SK-N-MC (cell line): Measurements from ENCODE around the gene TOX2.
A peak's percentile ranks its signal among the peaks of the same experiment; 100 is the strongest.

ENCODE experiments used
- DNase-seq: peaks from one replicate; pipeline ENCODE4 v3.0.0-alpha.2; 2011; ENCODE audit warnings: low read depth, low spot score
- H3K27ac ChIP-seq: fragments of 200-600 bp; sonication (generic); 2 replicates; pipeline ENCODE4 v1.5.1; 2016; ENCODE audit warnings: mixed run types
- H3K36me3 ChIP-seq: fragments of 200-600 bp; sonication (generic); 2 replicates; pipeline ENCODE4 v1.6.1; 2017; ENCODE audit warnings: antibody characterized with exemption, low read length, mixed read lengths; ENCODE audit not compliant: insufficient read depth
- H3K4me3 ChIP-seq: fragments of 200-600 bp; sonication (generic); 2 replicates; pipeline ENCODE4 v1.5.1; 2016
- H3K9ac ChIP-seq: fragments of 200-600 bp; sonication (generic); 2 replicates; pipeline ENCODE4 v1.8.0; 2017; ENCODE audit warnings: mixed run types, mixed read lengths; ENCODE audit not compliant: insufficient read length
- H3K9me3 ChIP-seq: fragments of 200-600 bp; sonication (generic); 2 replicates; pipeline ENCODE4 v1.6.1; 2017; ENCODE audit warnings: low read depth, mild to moderate bottlenecking, antibody characterized with exemption, low read length, moderate library complexity, mixed read lengths
- EZH2 ChIP-seq: fragments of 200-600 bp; sonication (generic); IDR thresholded peaks from one replicate; pipeline ENCODE4 v1.6.1; 2017; ENCODE audit warnings: antibody characterized with exemption
- FOXP2 ChIP-seq: optimal IDR thresholded peaks from 2 replicates; pipeline ENCODE3; 2011; ENCODE audit warnings: mild to moderate bottlenecking, moderate library complexity; ENCODE audit not compliant: insufficient read depth; ENCODE audit errors: extremely low read length, control extremely low read depth
- POLR2AphosphoS5 ChIP-seq: IDR thresholded peaks from 2 replicates; pipeline ENCODE4 v1.6.1; 2012; ENCODE audit warnings: mild to moderate bottlenecking, low read depth, low read length, borderline replicate concordance

Gene TOX2

GRCh38 chr20:44079291-44079690 is 164.6 kb downstream of the TOX2 start:
- no peak for DNase-seq
- Histone ChIP-seq H3K4me3 (no peak overlapping the region), H3K27ac (no peak overlapping the region), H3K9ac (no peak overlapping the region), H3K9me3 (no peaks in the 10 kb centered on the region), H3K36me3 (no peaks in the 10 kb centered on the region)
- TF ChIP-seq FOXP2, result no peak
- no peak for TF ChIP-seq POLR2AphosphoS5
- TF ChIP-seq EZH2, result no peak

- H3K9ac ChIP-seq, result no peak overlapping the region
- no peaks in the 10 kb centered on the region for H3K36me3 ChIP-seq
- H3K9me3 ChIP-seq, result no peaks in the 10 kb centered on the region
- H3K4me3 ChIP-seq, result no peak overlapping the region
- DNase-seq, result no peak
- peak overlapping the region; percentile 58; the same call in 1 of the 2 replicates for H3K27ac ChIP-seq
- TF ChIP-seq POLR2AphosphoS5 (no peak), FOXP2 (no peak), EZH2 (no peak)
Measured at GRCh38 chr20:44080064-44080463, 165.4 kb downstream of the TOX2 start.

GRCh38 chr20:44080646-44081267 is 166.1 kb downstream of the TOX2 start:
- DNase-seq, result peak; percentile 63
- Histone ChIP-seq H3K4me3 (no peak overlapping the region), H3K36me3 (no peaks in the 10 kb centered on the region), H3K27ac (peak overlapping the region; percentile 64; the same call in 1 of the 2 replicates), H3K9ac (no peak overlapping the region), H3K9me3 (no peaks in the 10 kb centered on the region)
- TF ChIP-seq POLR2AphosphoS5 (no peak), EZH2 (no peak)

GRCh38 chr20:44081476-44081875 is 166.8 kb downstream of the TOX2 start:
- Histone ChIP-seq H3K36me3 (no peaks in the 10 kb centered on the region), H3K27ac (peak overlapping the region; percentile 64; the same call in 1 of the 2 replicates), H3K4me3 (no peak overlapping the region), H3K9ac (no peak overlapping the region), H3K9me3 (no peaks in the 10 kb centered on the region)
- no peak for DNase-seq
- TF ChIP-seq EZH2 (no peak), FOXP2 (no peak), POLR2AphosphoS5 (no peak)

GRCh38 chr20:44081888-44082287 is 167.2 kb downstream of the TOX2 start:
- Histone ChIP-seq H3K9me3 (no peaks in the 10 kb centered on the region), H3K27ac (no peak overlapping the region), H3K4me3 (no peak overlapping the region), H3K36me3 (no peaks in the 10 kb centered on the region), H3K9ac (no peak overlapping the region)
- no peak for TF ChIP-seq POLR2AphosphoS5
- TF ChIP-seq EZH2, result no peak
- no peak for DNase-seq

GRCh38 chr20:44083220-44083933 is 168.7 kb downstream of the TOX2 start:
- H3K9ac ChIP-seq, result no peak overlapping the region
- TF ChIP-seq POLR2AphosphoS5, result no peak
- TF ChIP-seq FOXP2, result no peak
- TF ChIP-seq EZH2, result no peak
- no peaks in the 10 kb centered on the region for H3K9me3 ChIP-seq
- no peak overlapping the region for H3K4me3 ChIP-seq
- H3K27ac ChIP-seq, result peak overlapping the region; percentile 33; the same call in 1 of the 2 replicates
- DNase-seq, result no peak
- H3K36me3 ChIP-seq, result no peaks in the 10 kb centered on the region

- H3K4me3 ChIP-seq, result no peak overlapping the region
- no peaks in the 10 kb centered on the region for H3K9me3 ChIP-seq
- DNase-seq, result no peak
- no peak overlapping the region for H3K27ac ChIP-seq
- H3K36me3 ChIP-seq, result no peaks in the 10 kb centered on the region
- no peak for TF ChIP-seq FOXP2
- no peak for TF ChIP-seq POLR2AphosphoS5
- TF ChIP-seq EZH2, result no peak
- no peak overlapping the region for H3K9ac ChIP-seq
Measured at GRCh38 chr20:44084439-44084838, 169.8 kb downstream of the TOX2 start.

GRCh38 chr20:44084891-44085290 is 170.2 kb downstream of the TOX2 start:
- Histone ChIP-seq H3K9me3 (no peaks in the 10 kb centered on the region), H3K9ac (no peak overlapping the region), H3K4me3 (no peak overlapping the region), H3K36me3 (no peaks in the 10 kb centered on the region), H3K27ac (no peak overlapping the region)
- DNase-seq, result no peak
- no peak for TF ChIP-seq POLR2AphosphoS5
- TF ChIP-seq FOXP2, result no peak
- no peak for TF ChIP-seq EZH2
